Measurements from ENCODE around the gene NETO2.

- TF ChIP-seq CTCF (IDR thresholded peaks at IDR 0.05; ENCODE audit: insufficient read depth, low read length, poor library complexity, severe bottlenecking) = no peak
- TF ChIP-seq EZH2phosphoT487 (conservative IDR thresholded peaks at IDR 0.05; ENCODE audit: low read length) = no peak
These were observed 17.7 kb upstream of the NETO2 start for GRCh38 chr16:47161464-47161863.
